GM21447 (cell line): ENCODE data around the gene SORL1-AS1.

Source experiments
- ATAC-seq: cut with Tn5 transposase; IDR thresholded peaks from one replicate; pipeline ENCODE4 v1.9.1; 2021; ENCODE audit not compliant: unreplicated experiment

The SORL1-AS1 gene

GRCh38 chr11:121453589-121454299 lies 977 bp upstream of the SORL1-AS1 start:
- no peak for ATAC-seq

- ATAC-seq = peak; percentile 46
These were observed 670 bp downstream of the SORL1-AS1 start, which contains the start of gene SORL1 for GRCh38 chr11:121451986-121452608. TSS of gene SORL1 (plus strand) at chr11:121452314. CDS start at chr11:121452332, 18 bp downstream.

- ATAC-seq = no peak
These were observed 1.4 kb downstream of the SORL1-AS1 start for GRCh38 chr11:121451178-121451985.

GRCh38 chr11:121450401-121450800 lies 2.4 kb downstream of the SORL1-AS1 start:
- no peak for ATAC-seq

- no peak for ATAC-seq
These were observed 3.1 kb downstream of the SORL1-AS1 start for GRCh38 chr11:121449626-121450025.

- no peak for ATAC-seq
These were observed 3.6 kb downstream of the SORL1-AS1 start for GRCh38 chr11:121449123-121449522.

- ATAC-seq = no peak
These were observed 4.3 kb downstream of the SORL1-AS1 start for GRCh38 chr11:121448431-121448941.

GRCh38 chr11:121448011-121448410 lies 4.8 kb downstream of the SORL1-AS1 start:
- no peak for ATAC-seq

GRCh38 chr11:121446752-121447156 lies 6.0 kb downstream of the SORL1-AS1 start:
- no peak for ATAC-seq

GRCh38 chr11:121445071-121445768 lies 7.5 kb downstream of the SORL1-AS1 start:
- ATAC-seq = no peak

- no peak for ATAC-seq
These were observed 8.2 kb downstream of the SORL1-AS1 start for GRCh38 chr11:121444526-121444925.

GRCh38 chr11:121443688-121444275 lies 9.0 kb downstream of the SORL1-AS1 start:
- ATAC-seq = no peak

GRCh38 chr11:121441521-121441920 lies 11.2 kb downstream of the SORL1-AS1 start:
- ATAC-seq = no peak

- ATAC-seq = no peak
These were observed 13.0 kb downstream of the SORL1-AS1 start for GRCh38 chr11:121439759-121440158.

- ATAC-seq = no peak
These were observed 13.4 kb downstream of the SORL1-AS1 start for GRCh38 chr11:121439337-121439736.

- ATAC-seq = no peak
These were observed 15.1 kb downstream of the SORL1-AS1 start for GRCh38 chr11:121437686-121438078.

- ATAC-seq = no peak
These were observed 15.6 kb downstream of the SORL1-AS1 start for GRCh38 chr11:121437018-121437685.

- no peak for ATAC-seq
These were observed 16.9 kb downstream of the SORL1-AS1 start for GRCh38 chr11:121435551-121436511.

- no peak for ATAC-seq
These were observed 17.6 kb downstream of the SORL1-AS1 start for GRCh38 chr11:121435132-121435531.
